HTERT RPE-1 (cell line): ENCODE data around the gene ZDHHC21.
"Not testable (repeated sequence)": the region's sequence is repeated elsewhere in the genome, so short reads cannot be mapped to it uniquely, and the experiment has no call there.

Source experiments
- in situ Hi-C: fragments of 300-500 bp; cut with MboI; formaldehyde crosslinking; loops from 4 replicates; pipeline ENCODE4 v1.14.3; 2020; ENCODE audit warnings: low sequenced_read_pairs

The ZDHHC21 gene

DNA sequence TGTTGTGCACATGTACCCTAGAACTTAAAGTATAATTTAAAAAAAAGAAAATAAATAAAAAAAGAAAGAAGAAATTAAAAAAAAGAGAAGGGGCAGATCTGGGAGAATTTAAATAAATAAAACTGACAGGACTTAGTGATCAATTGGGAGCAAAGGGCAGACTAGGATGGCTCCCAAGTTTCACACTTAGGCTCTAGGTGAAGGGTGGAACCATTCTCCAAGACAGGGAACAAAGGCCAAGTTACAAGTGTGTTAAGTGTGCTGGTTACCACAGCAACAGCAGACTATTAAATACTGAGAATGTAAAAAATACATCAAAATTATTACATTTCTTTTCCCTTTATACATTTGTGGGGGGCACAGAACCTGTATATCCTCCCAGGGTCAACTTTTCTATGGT lies 7.1 kb downstream of the ZDHHC21 start:
- in situ Hi-C loops = no loop called here

DNA sequence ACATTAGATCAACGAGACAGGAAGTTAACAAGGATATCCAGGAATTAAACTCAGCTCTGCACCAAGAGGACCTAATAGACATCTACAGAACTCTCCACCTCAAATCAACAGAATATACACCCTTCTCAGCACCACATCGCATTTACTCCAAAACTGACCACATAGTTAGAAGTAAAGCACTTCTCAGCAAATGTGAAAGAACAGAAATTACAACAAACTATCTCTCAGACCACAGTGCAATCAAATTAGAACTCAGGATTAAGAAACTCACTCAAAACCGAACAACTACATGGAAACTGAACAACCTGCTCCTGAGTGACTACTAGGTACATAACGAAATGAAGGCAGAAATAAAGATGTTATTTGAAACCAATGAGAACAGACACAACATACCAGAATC lies 10.6 kb downstream of the ZDHHC21 start:
- in situ Hi-C loops = not testable (repeated sequence)

DNA sequence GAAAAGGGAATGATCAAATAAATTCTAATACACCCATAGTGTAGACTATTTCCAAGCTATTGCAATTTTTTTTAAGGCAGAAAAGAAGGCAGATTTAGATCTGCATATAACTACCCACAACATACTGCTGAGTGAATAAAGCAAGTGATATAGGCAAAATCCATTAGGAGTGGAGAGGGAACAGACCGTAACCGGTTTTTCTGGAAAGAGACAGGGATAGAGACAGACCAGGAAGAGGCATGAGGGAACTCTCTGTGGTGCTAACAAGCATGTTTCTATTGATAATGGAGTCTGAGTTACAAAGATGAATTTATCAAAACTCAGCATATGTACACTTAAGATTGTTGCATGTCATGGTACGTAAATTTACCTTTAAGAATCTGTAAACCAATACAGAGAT lies 14.5 kb downstream of the ZDHHC21 start:
- in situ Hi-C loops = no loop called here

DNA sequence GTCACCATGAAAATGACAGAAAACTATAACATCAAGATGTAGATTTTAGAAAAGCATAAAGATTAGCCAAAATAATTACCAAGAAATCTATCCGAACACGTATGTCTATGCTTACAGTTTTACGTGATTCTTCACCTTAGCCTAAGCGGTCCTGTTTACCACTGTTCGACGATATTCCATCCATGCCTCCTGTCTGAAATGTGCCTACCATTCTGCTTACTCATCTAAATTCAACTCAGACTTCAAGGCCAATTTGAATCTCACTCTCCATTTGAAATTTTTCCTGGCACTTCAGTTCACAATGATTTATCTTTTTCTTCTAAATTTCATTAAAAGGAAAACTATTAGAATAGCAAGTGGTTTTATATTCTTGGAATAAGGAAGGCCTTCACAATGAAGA lies 15.4 kb downstream of the ZDHHC21 start:
- in situ Hi-C loops = no loop called here

DNA sequence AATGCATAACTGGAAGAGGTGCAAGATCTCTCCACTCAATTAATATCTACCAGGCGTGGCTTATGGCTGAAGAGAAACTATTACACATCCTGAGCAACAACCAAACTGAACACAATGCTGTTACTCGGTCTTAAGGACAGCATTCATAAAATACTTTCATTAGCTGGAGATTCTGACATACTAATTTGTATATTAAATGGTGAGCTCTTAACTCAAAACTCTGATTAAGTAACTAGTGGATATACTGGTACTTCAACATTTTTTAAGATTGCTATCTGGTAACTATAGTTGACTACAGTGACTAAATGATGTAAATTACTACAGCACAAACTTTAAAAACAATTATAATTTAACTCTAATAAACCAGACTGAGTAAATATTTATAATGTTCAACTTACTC lies 15.8 kb downstream of the ZDHHC21 start:
- in situ Hi-C loops = no loop called here

DNA sequence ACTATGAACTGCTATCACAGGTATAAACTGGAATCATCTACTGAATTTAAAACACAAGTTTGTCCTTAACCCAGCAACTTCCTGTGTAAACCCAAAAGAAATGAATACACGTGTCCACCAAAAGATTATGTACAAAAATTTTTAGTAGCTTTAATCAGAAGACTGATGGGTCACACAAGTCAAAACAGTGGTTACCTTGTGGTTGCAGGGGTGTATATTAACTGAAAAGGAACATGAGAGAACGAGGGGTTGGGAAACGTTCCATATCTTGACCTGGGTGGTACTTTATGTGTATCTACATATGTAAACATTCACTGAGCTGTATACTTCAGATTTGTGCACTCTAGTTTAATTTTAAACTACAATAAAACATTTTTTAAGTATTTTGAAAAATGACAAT lies 18.6 kb downstream of the ZDHHC21 start:
- in situ Hi-C loops = no loop called here

DNA sequence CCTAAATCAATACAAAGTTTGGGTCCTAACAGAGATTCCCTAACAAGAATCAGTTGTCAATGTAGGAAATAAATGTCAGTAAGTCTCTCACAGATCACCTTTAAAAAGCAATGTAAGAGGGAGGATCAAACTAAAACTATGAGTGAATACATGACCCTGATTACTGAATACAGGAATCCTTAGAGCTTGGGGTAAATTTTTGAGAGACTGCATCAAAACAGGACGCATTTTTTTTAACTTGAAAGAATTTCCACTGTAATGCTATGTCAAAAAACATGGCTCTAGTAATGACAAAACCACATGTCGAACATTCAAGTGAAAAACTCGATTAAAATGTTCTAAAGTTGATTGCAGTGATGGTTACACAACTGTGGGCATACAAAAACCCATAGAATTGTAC lies 21.9 kb downstream of the ZDHHC21 start:
- in situ Hi-C loops = no loop called here

DNA sequence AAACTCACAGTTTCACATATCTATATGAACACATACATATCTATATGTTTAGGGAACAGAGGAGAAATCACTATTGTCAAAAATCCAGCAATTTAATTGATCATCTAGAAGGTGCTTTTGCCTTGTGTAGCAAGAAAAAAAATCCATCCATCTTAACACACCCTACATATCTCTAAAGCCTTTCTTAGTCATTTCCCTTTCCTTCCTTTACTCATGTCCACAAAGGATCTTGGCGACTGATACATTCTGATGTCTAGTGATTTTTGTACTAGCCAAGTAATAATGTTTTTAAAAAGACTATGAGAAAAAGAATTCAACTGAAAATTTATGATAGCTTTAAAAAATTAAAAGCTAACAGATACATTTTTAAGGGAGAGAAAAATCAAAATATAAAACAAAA lies 22.5 kb downstream of the ZDHHC21 start:
- in situ Hi-C loops = no loop called here

DNA sequence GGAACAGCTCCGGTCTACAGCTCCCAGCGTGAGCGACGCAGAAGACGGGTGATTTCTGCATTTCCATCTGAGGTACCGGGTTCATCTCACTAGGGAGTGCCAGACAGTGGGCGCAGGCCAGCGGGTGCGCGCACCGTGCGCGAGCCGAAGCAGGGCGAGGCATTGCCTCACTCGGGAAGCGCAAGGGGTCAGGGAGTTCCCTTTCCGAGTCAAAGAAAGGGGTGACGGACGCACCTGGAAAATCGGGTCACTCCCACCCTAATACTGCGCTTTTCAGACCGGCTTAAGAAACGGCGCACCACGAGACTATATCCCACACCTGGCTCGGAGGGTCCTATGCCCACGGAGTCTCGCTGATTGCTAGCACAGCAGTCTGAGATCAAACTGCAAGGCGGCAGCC lies 29.2 kb downstream of the ZDHHC21 start:
- in situ Hi-C loops = not testable (repeated sequence)

DNA sequence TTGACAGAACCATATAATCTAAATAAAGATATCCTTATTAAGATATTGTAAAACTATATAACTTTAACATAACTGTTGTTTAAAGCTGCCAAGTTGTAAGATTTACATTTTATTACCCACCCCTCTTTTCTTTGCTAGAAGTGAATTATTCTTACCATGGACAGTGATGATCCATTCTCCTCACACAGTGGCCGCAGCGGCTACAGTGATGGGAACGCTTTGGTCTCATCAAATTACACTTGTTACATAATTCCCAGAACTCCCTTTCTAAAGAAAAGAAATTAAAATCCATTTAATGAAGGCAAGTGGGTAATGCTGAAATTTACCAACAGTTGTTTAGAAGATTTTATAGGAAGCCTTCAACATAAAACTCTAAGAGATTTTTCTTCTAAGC lies 31.2 kb downstream of the ZDHHC21 start:
- in situ Hi-C loops = no loop called here

DNA sequence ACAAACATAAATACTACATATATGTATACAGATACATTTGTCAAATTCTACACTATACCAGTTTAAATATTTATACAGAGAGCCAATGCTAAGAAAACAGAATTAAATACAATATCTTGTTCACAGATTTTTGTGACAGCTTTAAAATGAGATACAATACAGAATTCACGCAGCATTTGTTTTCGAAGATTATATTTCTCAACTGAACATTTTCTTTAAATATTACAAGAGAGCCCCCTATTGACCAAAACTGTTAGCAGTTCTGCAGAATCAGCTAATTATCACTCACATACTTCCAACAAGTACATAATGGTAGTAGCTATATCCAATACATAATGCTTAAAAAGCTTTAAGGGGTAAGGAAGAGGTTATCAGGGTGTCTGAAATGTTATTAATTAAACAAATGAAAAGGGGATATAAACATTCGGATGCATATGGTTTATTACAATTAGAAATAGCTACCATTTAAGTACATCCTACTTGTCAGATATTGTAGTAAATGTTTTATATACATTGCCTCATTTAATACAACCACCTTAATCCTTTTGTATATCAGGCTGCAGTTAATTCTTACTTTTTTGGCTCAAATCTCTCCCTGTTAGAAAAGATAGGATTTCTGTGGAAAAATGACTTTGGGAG lies 31.7 kb downstream of the ZDHHC21 start:
- in situ Hi-C loops = no loop called here

DNA sequence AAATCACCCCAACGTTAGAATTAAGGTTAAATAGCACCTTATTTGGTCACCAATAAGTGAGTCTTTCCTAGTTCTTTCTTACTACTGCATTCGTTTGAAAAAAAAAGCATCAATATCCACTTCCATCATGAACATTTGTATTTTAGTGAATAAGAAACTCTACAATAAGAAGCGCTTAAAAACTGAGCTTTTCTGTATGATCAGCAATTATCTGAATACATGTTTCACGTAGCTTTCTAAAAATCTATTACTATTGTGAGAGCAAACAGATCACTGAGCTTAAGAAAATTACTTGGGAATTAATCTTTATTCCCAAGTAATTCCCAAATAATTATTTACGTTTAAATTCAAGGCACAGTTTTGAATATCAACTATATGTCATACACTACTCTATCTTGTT lies 32.5 kb downstream of the ZDHHC21 start:
- in situ Hi-C loops = no loop called here

DNA sequence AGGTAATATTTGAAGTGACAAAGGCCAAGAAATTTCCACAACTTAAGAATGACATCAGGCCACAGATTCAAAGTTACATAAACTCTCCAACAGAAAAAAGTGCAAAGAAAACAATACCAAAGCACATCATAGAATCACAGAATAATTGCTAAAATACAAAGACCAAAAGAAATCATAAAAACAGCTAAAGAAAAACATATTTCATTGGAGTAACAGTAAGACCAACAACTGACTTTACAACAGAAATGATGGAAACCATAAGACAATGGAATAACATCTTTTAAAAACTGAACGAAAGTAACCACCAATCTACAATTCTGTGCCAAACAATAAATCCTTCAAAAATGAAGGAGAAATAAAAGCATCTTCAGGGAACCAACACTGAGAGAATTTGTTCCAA lies 38.3 kb downstream of the ZDHHC21 start:
- in situ Hi-C loops = no loop called here

DNA sequence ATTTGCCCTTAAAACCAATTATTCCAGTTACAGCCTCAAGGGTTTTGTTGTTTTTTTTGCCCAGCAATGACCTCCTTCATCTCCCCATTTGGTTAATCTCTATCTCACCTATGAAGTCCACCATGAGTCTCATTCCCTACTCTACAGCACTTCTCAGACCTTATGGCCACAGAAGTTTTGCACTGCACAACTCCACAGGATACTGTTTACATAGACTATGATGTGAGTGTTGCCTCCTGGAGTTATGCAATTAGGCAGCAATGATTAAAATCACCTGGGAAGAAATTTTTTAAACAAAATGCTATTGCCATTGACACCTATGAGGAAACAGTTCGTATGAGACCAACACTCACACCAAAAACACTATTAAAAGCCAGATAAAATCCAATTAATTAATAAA lies 39.7 kb downstream of the ZDHHC21 start:
- in situ Hi-C loops = no loop called here

DNA sequence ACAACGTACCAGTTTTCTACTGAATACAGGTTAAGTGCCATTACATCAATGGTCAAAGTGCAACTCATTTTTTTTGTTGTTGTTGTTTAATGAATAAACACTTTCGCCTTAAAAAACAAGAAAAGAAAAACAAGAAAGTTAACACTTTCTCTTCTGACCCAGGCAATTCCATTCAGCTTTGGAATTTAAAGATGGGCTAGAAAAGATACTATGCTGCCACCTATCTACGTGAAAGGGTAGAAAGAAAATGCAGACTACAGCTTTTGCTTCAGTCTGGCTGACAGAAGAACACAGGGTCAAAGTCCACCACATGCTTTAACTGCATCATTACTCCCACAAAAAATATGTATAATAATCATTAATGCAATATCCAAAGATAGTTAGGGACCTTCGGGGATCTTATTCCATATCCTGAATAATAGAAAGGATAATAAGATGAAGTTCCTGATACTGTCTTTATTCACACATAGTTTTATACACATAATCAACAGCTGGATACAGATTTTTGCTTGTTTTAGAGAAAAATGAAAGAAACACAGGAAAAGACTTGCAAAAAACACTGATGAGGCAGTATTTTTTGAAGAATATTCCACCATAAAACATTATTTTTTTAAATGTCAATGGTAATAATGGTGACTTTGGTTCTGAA lies 40.4 kb downstream of the ZDHHC21 start:
- in situ Hi-C loops = no loop called here

DNA sequence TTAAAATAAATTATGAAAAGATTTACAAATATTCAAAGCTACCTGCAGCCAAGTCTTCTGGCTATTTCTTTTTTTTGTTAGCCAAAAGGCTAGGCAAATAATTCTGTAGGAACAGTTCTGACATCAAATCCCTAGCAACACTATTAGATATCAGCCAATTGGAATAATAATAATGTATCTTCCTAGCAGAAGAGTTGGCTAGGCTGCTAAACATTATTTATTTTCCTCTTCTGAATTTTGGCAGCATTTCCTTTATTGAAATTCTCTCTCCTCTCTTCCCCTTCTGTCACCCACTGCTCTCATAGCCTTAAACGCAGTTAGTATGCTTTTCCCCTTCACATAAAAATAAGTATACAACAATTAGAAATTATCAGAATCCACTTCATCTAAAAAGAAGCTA lies 42.6 kb downstream of the ZDHHC21 start:
- in situ Hi-C loops = no loop called here

DNA sequence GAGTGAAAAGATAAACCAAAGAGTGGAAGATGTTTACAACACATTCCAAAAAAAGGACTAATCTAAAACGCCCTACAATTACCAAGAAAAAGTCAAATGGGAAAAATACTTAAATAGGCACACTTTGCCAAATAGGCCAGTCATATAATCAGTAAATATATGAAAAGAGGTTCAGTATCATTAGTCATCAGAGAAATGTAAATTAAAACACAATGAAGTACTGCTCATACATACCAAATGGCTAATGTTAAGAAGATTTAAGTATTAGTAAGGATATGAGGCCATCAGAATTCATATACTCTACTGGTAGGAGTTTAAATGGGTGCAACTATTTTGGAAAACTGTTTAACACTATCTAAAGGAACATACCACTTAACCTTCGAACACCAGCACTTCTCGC lies 47.6 kb downstream of the ZDHHC21 start:
- in situ Hi-C loops = no loop called here

DNA sequence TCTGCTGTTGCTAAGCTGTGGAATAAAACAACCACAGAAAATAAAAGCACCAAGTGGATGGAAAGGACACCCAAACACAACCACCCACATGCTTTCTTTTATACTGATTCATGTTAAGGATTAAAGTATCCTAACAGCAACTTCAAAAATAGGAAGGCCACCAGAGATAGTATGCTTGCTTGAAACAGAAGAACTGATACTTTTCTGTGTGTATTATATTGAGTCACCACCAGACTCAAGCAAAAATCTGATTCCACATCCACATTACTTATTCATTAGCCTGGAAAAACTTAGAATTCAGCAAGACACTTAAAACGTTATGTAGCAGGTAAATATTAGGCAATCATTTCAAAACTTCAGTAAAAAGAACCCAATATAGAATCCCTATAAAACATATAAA lies 52.3 kb downstream of the ZDHHC21 start:
- in situ Hi-C loops = no loop called here

DNA sequence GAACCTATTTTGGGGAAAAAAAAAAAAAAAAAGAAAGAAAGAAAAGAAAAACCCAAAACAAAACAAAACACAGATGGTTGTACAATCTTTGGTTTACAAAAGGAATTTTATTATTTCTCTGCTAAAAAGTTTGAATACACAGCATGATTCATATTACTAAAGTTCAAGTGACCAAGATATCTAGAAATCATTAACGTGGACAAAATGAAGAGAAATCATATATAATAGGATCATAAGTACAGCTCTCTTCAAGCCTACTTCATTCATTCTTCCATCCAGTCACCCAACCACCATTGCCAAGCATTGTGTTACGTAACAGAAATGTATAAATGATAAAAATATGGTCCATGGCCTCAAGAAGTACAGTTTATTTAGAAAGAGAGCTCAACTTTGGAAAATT lies 52.9 kb downstream of the ZDHHC21 start:
- in situ Hi-C loops = no loop called here

DNA sequence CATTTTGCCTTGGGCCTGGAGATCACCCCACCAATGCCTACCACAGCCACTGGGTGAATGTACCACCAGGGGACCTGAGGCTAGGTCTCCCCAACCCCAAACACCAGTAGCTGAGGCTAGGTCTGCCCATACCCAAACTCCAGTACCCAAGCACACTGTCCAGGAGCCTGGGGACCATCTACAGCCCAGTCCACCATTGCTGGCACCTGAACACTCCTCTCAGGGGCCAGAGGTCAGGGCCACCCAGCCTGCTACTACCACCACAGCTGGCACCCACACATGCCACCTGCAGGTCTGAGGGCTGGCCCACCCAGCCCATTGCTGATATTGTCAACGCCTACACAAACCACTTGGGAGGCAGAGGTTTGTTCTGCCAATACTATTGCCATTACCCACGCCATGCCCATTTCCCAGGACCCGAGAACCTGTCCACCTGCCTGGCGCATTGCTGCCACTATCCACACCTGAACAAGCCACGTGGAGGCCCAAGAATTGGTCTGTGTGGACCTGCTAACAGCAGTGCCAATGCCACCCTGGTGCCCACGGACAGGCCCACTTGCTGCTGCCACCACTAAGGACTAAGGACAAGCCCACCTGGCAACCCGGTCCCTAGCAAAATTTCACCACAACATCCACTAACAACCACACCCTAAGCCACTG lies 59.2 kb downstream of the ZDHHC21 start:
- in situ Hi-C loops = no loop called here

DNA sequence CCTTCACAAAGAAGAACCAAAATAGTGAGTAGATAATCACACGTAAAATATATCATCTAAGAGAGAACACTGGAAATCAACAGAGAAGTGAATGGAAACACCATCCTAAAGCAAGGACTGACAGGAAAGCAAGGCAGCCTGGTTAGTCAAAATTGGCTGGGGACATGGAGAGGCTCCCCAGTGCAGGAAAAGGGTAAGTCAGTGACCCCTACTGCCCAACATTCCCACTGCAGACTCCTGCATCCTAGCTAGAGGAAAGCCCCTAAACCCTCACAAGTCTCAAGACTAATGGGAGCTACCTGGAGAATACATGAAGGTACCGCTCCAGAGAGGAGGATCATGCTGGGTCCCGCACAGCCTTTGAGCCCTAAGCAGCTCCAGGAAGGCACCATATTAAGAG lies 60.1 kb downstream of the ZDHHC21 start:
- in situ Hi-C loops = no loop called here

DNA sequence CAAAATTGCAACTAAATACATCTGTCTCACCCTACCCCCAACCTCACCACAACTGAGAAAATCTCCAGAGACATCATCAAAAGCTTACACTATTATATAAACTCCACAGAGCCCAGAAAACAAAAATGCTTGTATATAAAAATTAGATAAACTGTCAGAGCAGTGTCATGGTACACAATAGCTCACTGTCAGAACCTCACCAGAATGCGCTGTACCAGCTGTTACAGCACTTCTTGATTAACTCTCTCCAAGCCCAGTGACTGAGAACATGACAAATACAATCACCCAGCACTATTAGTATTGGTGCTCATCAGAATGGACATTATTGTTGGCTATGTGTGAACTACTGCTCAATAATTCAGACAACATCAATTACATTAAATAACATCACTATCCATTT lies 65.7 kb downstream of the ZDHHC21 start:
- in situ Hi-C loops = no loop called here
